ENCODE data around the gene DEFB124.
"Not testable (repeated sequence)": the region's sequence is repeated elsewhere in the genome, so short reads cannot be mapped to it uniquely, and the experiment has no call there.

DEFB124 gene

GRCh38 chr20:31502884-31503673, 28.2 kb upstream of the DEFB124 start:
- not testable (repeated sequence) for H3K4me3 Mint-ChIP-seq, H3K4me1 Mint-ChIP-seq, H3K9me3 Mint-ChIP-seq, H3K36me3 Mint-ChIP-seq, H3K27ac Mint-ChIP-seq
- DNase-seq (ENCODE audit: low spot score in 2 of 2) = peak; percentile 65 to 76
- peak; percentile 98 for ATAC-seq (ENCODE audit: low read depth)
- peaks cover 10% of the 10 kb centered on the region for H3K27me3 Mint-ChIP-seq

- ATAC-seq (ENCODE audit: low read depth) = no peak
- peaks cover 6% of the 10 kb centered on the region for H3K4me1 Mint-ChIP-seq
- H3K36me3 Mint-ChIP-seq = no peaks in the 10 kb centered on the region
Measured at GRCh38 chr20:31500527-31500926, 25.6 kb upstream of the DEFB124 start.

GRCh38 chr20:31497838-31498540, 23.1 kb upstream of the DEFB124 start:
- peaks cover 2% of the 10 kb centered on the region for H3K4me1 Mint-ChIP-seq
- H3K27me3 Mint-ChIP-seq = peaks cover 11% of the 10 kb centered on the region
- no peak overlapping the region for H3K4me3 Mint-ChIP-seq
- no peak overlapping the region for H3K27ac Mint-ChIP-seq
- no peaks in the 10 kb centered on the region for H3K9me3 Mint-ChIP-seq
- ATAC-seq (ENCODE audit: low read depth) (no peak), DNase-seq (ENCODE audit: low spot score in 2 of 2) (no peak)
- H3K36me3 Mint-ChIP-seq = no peaks in the 10 kb centered on the region

More at GRCh38 chr20:31500527-31500926, 25.6 kb upstream of the DEFB124 start:
- Mint-ChIP-seq H3K27ac (no peak overlapping the region), H3K9me3 (no peaks in the 10 kb centered on the region), H3K27me3 (peaks cover 15% of the 10 kb centered on the region), H3K4me3 (no peak overlapping the region)
- no peak for DNase-seq (ENCODE audit: low spot score in 2 of 2)

GRCh38 chr20:31496761-31497295, 21.9 kb upstream of the DEFB124 start:
- Mint-ChIP-seq H3K9me3 (no peaks in the 10 kb centered on the region), H3K36me3 (no peaks in the 10 kb centered on the region), H3K4me1 (no peaks in the 10 kb centered on the region), H3K27ac (no peak overlapping the region), H3K4me3 (no peak overlapping the region), H3K27me3 (peaks cover 12% of the 10 kb centered on the region)
- DNase-seq (ENCODE audit: low spot score in 2 of 2) = no peak
- ATAC-seq (ENCODE audit: low read depth) = no peak

GRCh38 chr20:31494131-31494530, 19.2 kb upstream of the DEFB124 start:
- DNase-seq (ENCODE audit: low spot score in 2 of 2) (no peak), ATAC-seq (ENCODE audit: low read depth) (no peak)
- no peaks in the 10 kb centered on the region for H3K4me1 Mint-ChIP-seq

GRCh38 chr20:31490752-31491151, 15.8 kb upstream of the DEFB124 start:
- ATAC-seq (ENCODE audit: low read depth) (no peak), DNase-seq (ENCODE audit: low spot score in 2 of 2) (no peak)
- no peaks in the 10 kb centered on the region for H3K9me3 Mint-ChIP-seq

More at GRCh38 chr20:31494131-31494530, 19.2 kb upstream of the DEFB124 start:
- Mint-ChIP-seq H3K4me3 (no peak overlapping the region), H3K27ac (no peak overlapping the region), H3K9me3 (no peaks in the 10 kb centered on the region), H3K27me3 (peaks cover 11% of the 10 kb centered on the region), H3K36me3 (no peaks in the 10 kb centered on the region)

GRCh38 chr20:31489152-31489551, 14.2 kb upstream of the DEFB124 start:
- no peaks in the 10 kb centered on the region for H3K9me3 Mint-ChIP-seq
- H3K27ac Mint-ChIP-seq = no peak overlapping the region
- no peak for DNase-seq (ENCODE audit: low spot score in 2 of 2)
- peaks cover 10% of the 10 kb centered on the region for H3K27me3 Mint-ChIP-seq
- no peaks in the 10 kb centered on the region for H3K4me1 Mint-ChIP-seq
- no peak overlapping the region for H3K4me3 Mint-ChIP-seq
- H3K36me3 Mint-ChIP-seq = no peaks in the 10 kb centered on the region
- no peak for ATAC-seq (ENCODE audit: low read depth)

More at GRCh38 chr20:31490752-31491151, 15.8 kb upstream of the DEFB124 start:
- Mint-ChIP-seq H3K4me3 (no peak overlapping the region), H3K27ac (no peak overlapping the region), H3K4me1 (no peaks in the 10 kb centered on the region), H3K27me3 (peaks cover 4% of the 10 kb centered on the region), H3K36me3 (no peaks in the 10 kb centered on the region)

- Mint-ChIP-seq H3K4me3 (no peak overlapping the region), H3K36me3 (no peaks in the 10 kb centered on the region), H3K27ac (no peak overlapping the region), H3K9me3 (no peaks in the 10 kb centered on the region), H3K4me1 (no peaks in the 10 kb centered on the region), H3K27me3 (peaks cover 9% of the 10 kb centered on the region)
- ATAC-seq (ENCODE audit: low read depth) (no peak), DNase-seq (ENCODE audit: low spot score in 2 of 2) (no peak)
Measured at GRCh38 chr20:31488115-31488514, 13.2 kb upstream of the DEFB124 start.

GRCh38 chr20:31485450-31486339, 10.8 kb upstream of the DEFB124 start:
- Mint-ChIP-seq H3K27ac (no peak overlapping the region), H3K4me1 (no peaks in the 10 kb centered on the region), H3K4me3 (no peak overlapping the region), H3K36me3 (peaks cover 2% of the 10 kb centered on the region), H3K9me3 (no peaks in the 10 kb centered on the region), H3K27me3 (peaks cover 17% of the 10 kb centered on the region)
- ATAC-seq (ENCODE audit: low read depth) (no peak), DNase-seq (ENCODE audit: low spot score in 2 of 2) (no peak)

GRCh38 chr20:31484001-31484400, 9.1 kb upstream of the DEFB124 start:
- no peak for ATAC-seq (ENCODE audit: low read depth)
- no peaks in the 10 kb centered on the region for H3K9me3 Mint-ChIP-seq
- H3K36me3 Mint-ChIP-seq = peaks cover 2% of the 10 kb centered on the region
- peaks cover 18% of the 10 kb centered on the region for H3K27me3 Mint-ChIP-seq
- no peak overlapping the region for H3K4me3 Mint-ChIP-seq
- no peaks in the 10 kb centered on the region for H3K4me1 Mint-ChIP-seq
- DNase-seq (ENCODE audit: low spot score in 2 of 2) = no peak
- no peak overlapping the region for H3K27ac Mint-ChIP-seq

GRCh38 chr20:31476643-31477215, 1.8 kb upstream of the DEFB124 start:
- Mint-ChIP-seq H3K4me3 (no peak overlapping the region), H3K27me3 (peaks cover 25% of the 10 kb centered on the region), H3K4me1 (peaks cover 16% of the 10 kb centered on the region), H3K9me3 (peaks cover 2% of the 10 kb centered on the region), H3K36me3 (peaks cover 2% of the 10 kb centered on the region), H3K27ac (no peak overlapping the region)
- DNase-seq (ENCODE audit: low spot score in 2 of 2) (no peak), ATAC-seq (ENCODE audit: low read depth) (no peak)

GRCh38 chr20:31476294-31476585, 1.3 kb upstream of the DEFB124 start:
- no peak overlapping the region for H3K4me3 Mint-ChIP-seq
- no peak overlapping the region for H3K27ac Mint-ChIP-seq
- peaks cover 2% of the 10 kb centered on the region for H3K36me3 Mint-ChIP-seq

GRCh38 chr20:31475472-31476293, 756 bp upstream of the DEFB124 start:
- peaks cover 20% of the 10 kb centered on the region for H3K27me3 Mint-ChIP-seq
- DNase-seq (ENCODE audit: low spot score in 2 of 2) (no peak), ATAC-seq (ENCODE audit: low read depth) (no peak)
- H3K9me3 Mint-ChIP-seq = peaks cover 2% of the 10 kb centered on the region
- H3K36me3 Mint-ChIP-seq = peaks cover 2% of the 10 kb centered on the region
- no peak overlapping the region for H3K4me3 Mint-ChIP-seq
- peaks cover 16% of the 10 kb centered on the region for H3K4me1 Mint-ChIP-seq
- no peak overlapping the region for H3K27ac Mint-ChIP-seq

More at GRCh38 chr20:31476294-31476585, 1.3 kb upstream of the DEFB124 start:
- Mint-ChIP-seq H3K4me1 (peaks cover 16% of the 10 kb centered on the region), H3K9me3 (peaks cover 2% of the 10 kb centered on the region), H3K27me3 (peaks cover 21% of the 10 kb centered on the region)
- DNase-seq (ENCODE audit: low spot score in 2 of 2) = no peak
- no peak for ATAC-seq (ENCODE audit: low read depth)
